HFF-Myc (cell line): ENCODE measurements around the gene NUDCD3.

ENCODE experiments used
- DNase-seq: peaks from one replicate; pipeline ENCODE4 v3.0.0-alpha.2; 2011; ENCODE audit warnings: low read depth; ENCODE audit errors: extremely low read depth
- H3K4me3 ChIP-seq: replicated peaks from 2 replicates; pipeline ENCODE4 v1.5.1; 2011; ENCODE audit warnings: low read depth, mild to moderate bottlenecking, control low read depth, low read length
- CTCF ChIP-seq: IDR thresholded peaks from 2 replicates; pipeline ENCODE4 v1.5.1; 2012; ENCODE audit warnings: mild to moderate bottlenecking, low read depth, low read length, control low read depth; ENCODE audit errors: missing control alignments

Gene NUDCD3

GRCh38 chr7:44448922-44449583 lies 41.4 kb downstream of the NUDCD3 start:
- H3K4me3 ChIP-seq = no peak overlapping the region
- DNase-seq = no peak
- TF ChIP-seq CTCF = no peak

GRCh38 chr7:44447874-44448425 lies 42.5 kb downstream of the NUDCD3 start:
- DNase-seq = no peak
- no peak overlapping the region for H3K4me3 ChIP-seq
- no peak for TF ChIP-seq CTCF

GRCh38 chr7:44445986-44446671 lies 44.3 kb downstream of the NUDCD3 start:
- no peak for TF ChIP-seq CTCF
- H3K4me3 ChIP-seq = no peak overlapping the region
- DNase-seq = no peak

- no peak overlapping the region for H3K4me3 ChIP-seq
- no peak for DNase-seq
- TF ChIP-seq CTCF = no peak
Observed at GRCh38 chr7:44441079-44441478, 49.4 kb downstream of the NUDCD3 start.

GRCh38 chr7:44440577-44441078 lies 49.8 kb downstream of the NUDCD3 start:
- no peak overlapping the region for H3K4me3 ChIP-seq
- DNase-seq = no peak
- no peak for TF ChIP-seq CTCF

- no peak overlapping the region for H3K4me3 ChIP-seq
- TF ChIP-seq CTCF = no peak
- no peak for DNase-seq
Observed at GRCh38 chr7:44439926-44440325, 50.5 kb downstream of the NUDCD3 start.
